Measurements from ENCODE around the gene PANK1. TPM values are rescaled to one million over a fixed set of nuclear protein-coding genes. Genes with fewer than 3 reads are reported as not detected.

The PANK1 gene
- 9.4 and 17.1 TPM in 2 replicates for total RNA-seq

DNA sequence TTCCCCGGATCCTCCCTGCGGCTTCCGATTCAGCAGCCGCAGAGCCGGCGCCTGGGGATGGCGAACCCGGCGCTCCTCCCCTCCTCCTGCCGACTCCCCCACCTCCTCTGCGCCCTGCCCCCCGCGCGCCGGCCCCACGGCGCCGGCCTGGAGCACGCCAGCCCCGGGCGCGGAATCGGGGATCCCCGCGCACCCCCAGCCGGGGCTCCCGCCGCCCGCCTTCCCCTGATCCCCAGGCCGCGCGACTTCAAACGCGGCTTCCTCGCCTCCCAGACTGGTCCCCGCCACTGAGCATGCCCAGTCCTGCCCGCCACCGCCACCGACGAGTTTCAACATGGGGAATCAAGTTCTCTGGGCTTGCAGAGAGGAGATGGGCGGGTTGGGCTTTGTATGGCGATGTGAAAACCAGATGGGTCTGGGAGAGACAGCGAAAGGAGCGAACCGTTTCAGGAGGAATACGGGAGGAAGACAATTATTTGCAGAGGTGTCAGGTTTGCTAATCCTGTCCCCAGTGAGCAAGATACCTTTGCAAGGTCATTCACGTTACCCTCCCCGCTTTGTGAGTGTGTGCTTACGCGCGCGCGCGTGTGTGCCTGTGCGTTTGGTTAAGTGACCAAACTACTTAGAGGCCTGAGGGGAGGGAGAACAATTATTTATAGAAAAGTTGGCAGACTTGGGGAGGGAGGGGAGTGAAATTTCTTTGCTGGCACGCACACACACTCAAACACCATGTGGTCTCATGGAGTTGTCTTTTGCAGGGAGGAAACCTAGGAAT is at the start of gene PANK1:
PANK1 (minus strand) TSS at position 276 of the 775 bp plus-strand sequence. CDS start 351 bp downstream, outside the sequence.

DNA sequence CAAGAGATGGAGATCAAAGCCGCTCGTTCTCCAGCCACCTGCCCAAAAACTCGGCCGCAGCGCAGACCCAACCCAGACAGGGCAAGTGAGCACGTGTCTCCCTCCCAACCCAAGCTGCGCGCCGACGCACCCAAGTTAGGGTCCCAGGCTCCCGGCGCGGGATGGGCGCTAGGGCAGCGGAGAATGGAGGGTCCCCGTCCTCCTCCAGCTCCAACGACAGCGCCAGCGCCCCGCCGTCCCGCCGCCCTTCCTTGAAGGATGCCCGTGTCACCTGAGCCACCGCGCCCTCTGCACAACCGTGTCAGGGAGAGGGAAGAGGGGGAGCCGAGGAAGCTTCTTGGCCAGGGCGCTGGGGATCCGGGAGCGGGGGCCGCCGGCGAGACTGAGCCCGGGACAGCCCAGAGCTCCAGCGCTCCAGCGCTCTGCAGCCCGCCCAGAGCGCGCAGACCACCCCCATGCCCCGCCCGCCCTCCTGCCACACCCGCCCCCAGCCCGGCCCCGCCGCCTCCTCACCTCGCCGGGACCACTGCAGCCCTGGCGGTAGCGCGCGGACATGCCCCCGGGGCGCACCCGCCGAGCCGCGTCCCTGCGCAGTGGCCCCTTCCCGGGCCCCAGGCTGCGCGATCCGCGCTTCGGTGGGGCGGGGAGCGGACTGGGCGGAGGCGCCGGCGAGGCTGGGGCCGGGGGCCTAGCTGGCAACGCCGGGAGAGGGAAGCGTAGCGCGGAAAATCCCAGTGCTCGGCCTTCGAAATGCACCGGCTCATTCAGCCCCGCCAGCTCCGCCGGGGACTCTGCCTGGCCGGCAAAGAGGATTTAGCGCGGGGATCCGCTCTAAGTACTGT is 109.7 kb downstream of the PANK1 start, which contains the start of gene SLC16A12:
SLC16A12 (minus strand) TSS at position 424 of the 842 bp plus-strand sequence. CDS start 73,016 bp downstream, outside the sequence.

Other genes with a start within 250 kb of the PANK1 start
- gene IFIT5, start 230.7 kb downstream of the PANK1 start, total RNA-seq = 5.5 and 9.9 TPM in 2 replicates
- gene SLC16A12, start 109.6 kb downstream of the PANK1 start, total RNA-seq = under 0.01 and 3.6 TPM in 2 replicates
- 3.1 and 4.0 TPM in 2 replicates for gene KIF20B, start 56.3 kb upstream of the PANK1 start, total RNA-seq

Data from tracheal epithelial cell (primary cell).